Renal cortical epithelial cell (primary cell): ENCODE results near the gene IFT20. TPM values are rescaled to one million over a fixed set of nuclear protein-coding genes. Genes with fewer than 3 reads are reported as not detected.

Experiments used
- DNase-seq: peaks from one replicate; pipeline ENCODE4 v3.0.0-alpha.2; 2011; ENCODE audit warnings: low read depth
- total RNA-seq: library from RNA; depleted of rRNA; stranded (reverse); fragments of >200 nt; gene quantifications from 2 replicates; pipeline ENCODE4 v1.2.3, GENCODE V29; 2014

The IFT20 gene
- total RNA-seq, 1 donor from 2014 or later: 46.6 TPM

GRCh38 chr17:28335959-28336871 lies 943 bp upstream of the IFT20 start:
- peak; percentile 89 for DNase-seq

GRCh38 chr17:28334666-28335200 lies 539 bp downstream of the IFT20 start:
- no peak for DNase-seq

- DNase-seq: no peak
Measured at GRCh38 chr17:28334171-28334570, 1.1 kb downstream of the IFT20 start.

GRCh38 chr17:28333083-28333746 lies 2.1 kb downstream of the IFT20 start:
- no peak for DNase-seq

GRCh38 chr17:28331891-28332420 lies 3.3 kb downstream of the IFT20 start:
- DNase-seq: no peak

GRCh38 chr17:28330671-28331070 lies 4.6 kb downstream of the IFT20 start:
- no peak for DNase-seq

GRCh38 chr17:28328325-28328724 lies 6.9 kb downstream of the IFT20 start:
- no peak for DNase-seq

GRCh38 chr17:28327709-28328108 lies 7.6 kb downstream of the IFT20 start:
- no peak for DNase-seq

- DNase-seq: no peak
Measured at GRCh38 chr17:28327031-28327607, 8.2 kb downstream of the IFT20 start.

GRCh38 chr17:28326114-28326513 lies 9.2 kb downstream of the IFT20 start:
- no peak for DNase-seq

- no peak for DNase-seq
Measured at GRCh38 chr17:28325211-28325610, 10.1 kb downstream of the IFT20 start.

GRCh38 chr17:28324781-28325180 lies 10.5 kb downstream of the IFT20 start:
- DNase-seq: no peak

- DNase-seq: no peak
Measured at GRCh38 chr17:28324267-28324745, 11.0 kb downstream of the IFT20 start.

GRCh38 chr17:28320215-28321061 lies 14.8 kb downstream of the IFT20 start:
- DNase-seq: peak; percentile 18

- no peak for DNase-seq
Measured at GRCh38 chr17:28319598-28319935, 15.7 kb downstream of the IFT20 start.

GRCh38 chr17:28318759-28319597 lies 16.3 kb downstream of the IFT20 start, which contains the start of gene TMEM97:
TSS of gene TMEM97 (plus strand) at chr17:28319200. CDS start at chr17:28319240, 40 bp downstream.
- DNase-seq: peak; percentile 93

GRCh38 chr17:28317966-28318758 lies 17.1 kb downstream of the IFT20 start:
- DNase-seq: no peak

- no peak for DNase-seq
Measured at GRCh38 chr17:28317099-28317965, 17.9 kb downstream of the IFT20 start.
